GM21528 (cell line): ENCODE data around the gene ITPKC.
"Not testable (repeated sequence)": the region's sequence is repeated elsewhere in the genome, so short reads cannot be mapped to it uniquely, and the experiment has no call there.

Experiments
- ATAC-seq: cut with Tn5 transposase; IDR thresholded peaks from one replicate; pipeline ENCODE4 v1.9.1; 2021; ENCODE audit warnings: mild to moderate bottlenecking, moderate library complexity; ENCODE audit not compliant: unreplicated experiment, low FRiP score

Gene ITPKC

DNA sequence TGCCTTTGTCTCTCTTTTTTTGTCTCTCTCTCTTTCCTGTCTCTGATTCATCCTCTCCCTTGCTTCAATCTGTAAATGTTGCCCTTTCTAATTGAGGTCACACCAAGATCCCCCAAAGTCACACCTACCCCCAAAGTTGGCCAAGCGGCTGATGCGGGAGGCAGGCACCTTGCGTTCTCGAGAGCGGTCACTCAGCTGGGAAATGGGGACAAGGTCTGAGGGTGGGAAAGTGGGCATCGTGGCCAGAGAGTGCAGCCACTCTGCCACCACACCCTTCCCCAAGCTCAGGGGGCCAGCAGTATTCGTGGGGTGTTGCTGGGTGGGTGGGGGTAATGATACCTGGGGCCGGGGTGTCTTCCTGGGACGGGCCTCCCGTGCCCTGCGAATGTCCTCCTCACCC lies 3.0 kb upstream of the ITPKC start:
- no peak for ATAC-seq

DNA sequence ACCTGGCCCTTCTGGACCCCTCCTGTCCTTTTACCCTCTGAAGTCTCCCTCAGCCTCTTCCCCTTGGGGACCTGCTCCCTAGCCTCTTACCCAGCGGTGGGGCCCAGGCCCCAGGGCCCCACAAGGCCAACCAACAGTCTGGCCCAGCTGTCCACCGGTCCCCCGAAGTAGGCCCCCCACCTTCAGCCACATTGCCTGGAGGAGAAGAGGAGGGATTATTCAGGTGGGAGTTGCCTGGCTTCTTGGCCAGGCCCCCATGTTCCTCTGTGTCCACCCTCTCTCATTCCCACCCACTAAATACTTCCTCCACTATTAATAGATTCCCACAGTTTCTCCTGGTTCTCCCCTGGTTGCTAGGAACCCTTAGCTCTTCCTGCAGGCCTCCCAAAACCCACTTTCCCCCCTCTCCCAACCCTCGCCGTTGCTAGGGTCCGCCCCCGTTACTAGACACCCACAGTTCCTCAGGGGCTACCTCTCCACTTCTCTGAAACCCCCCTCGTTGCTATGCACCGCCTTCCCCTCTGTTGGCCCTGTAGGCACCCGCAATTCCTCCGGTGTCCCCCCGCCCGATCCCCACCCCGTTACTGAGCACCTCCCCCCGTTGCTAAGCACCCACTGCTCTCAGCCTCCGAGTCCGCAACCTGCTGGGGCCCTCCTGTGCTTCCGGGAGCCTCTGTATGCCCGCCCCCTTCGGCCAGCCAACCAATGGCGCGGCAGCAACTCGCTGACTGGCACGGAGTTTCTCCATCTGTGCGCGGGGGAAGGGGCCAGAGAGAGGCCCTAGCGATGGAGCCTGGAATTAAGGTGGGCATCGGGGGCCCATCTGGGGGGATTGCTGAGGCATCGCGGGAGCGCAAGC lies 2.2 kb upstream of the ITPKC start:
- peak; percentile 37 for ATAC-seq

DNA sequence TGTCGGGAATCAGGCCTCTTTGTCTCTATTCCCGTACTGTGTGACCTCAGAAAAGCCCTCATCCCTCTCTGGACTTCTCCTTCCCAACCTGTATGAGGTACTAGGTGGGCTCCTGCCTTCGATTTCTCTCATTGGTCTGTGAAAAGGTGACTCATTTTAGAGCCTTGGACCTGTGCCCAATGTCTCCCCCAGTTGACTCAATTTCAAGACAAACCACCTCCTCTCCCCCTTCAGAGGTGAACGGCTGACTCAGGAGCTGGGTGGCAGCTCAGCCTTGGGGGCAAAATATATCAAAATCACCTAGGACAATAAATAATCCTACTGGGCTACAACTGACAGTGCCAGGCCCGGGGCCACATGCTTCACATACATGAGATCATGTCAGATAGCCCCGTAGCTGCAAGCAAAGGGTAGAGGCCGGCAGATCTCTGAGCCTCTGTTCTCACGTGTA lies 856 bp upstream of the ITPKC start:
- ATAC-seq, result no peak

DNA sequence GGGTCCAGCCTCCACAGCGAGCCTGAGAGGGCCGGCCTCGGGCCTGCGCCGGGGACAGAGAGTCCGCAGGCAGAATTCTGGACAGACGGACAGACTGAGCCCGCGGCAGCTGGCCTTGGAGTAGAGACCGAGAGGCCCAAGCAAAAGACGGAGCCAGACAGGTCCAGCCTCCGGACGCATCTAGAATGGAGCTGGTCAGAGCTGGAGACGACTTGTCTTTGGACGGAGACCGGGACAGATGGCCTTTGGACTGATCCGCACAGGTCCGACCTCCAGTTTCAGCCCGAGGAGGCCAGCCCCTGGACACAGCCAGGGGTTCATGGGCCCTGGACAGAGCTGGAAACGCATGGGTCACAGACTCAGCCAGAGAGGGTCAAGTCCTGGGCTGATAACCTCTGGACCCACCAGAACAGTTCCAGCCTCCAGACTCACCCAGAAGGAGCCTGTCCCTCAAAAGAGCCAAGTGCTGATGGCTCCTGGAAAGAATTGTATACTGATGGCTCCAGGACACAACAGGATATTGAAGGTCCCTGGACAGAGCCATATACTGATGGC lies 490 bp downstream of the ITPKC start:
- ATAC-seq, result no peak

DNA sequence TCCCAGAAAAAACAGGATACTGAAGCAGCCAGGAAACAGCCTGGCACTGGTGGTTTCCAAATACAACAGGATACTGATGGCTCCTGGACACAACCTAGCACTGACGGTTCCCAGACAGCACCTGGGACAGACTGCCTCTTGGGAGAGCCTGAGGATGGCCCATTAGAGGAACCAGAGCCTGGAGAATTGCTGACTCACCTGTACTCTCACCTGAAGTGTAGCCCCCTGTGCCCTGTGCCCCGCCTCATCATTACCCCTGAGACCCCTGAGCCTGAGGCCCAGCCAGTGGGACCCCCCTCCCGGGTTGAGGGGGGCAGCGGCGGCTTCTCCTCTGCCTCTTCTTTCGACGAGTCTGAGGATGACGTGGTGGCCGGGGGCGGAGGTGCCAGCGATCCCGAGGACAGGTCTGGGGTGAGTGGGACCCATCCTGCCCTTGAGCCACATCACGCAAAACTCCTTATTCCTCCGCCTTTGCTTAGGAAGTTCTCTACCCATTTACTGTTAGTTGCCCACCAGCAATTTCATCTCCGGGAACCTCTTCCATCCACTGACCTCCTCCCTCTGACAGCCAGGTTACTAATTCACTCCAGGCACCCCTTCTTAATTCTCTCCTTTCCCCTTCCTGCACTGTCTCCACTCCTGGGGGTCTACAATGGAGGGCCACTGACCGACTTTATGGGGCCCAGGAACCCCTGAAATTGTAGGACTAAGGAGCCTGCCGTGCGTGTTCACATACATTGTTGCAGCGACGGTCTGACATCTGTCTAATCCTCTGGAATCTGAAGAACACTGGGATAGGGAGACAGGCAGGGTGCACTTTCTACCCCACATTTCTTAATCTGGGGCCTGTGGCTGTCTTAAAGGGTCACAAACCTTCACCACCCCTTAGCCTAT lies 1.2 kb downstream of the ITPKC start:
- ATAC-seq, result no peak

DNA sequence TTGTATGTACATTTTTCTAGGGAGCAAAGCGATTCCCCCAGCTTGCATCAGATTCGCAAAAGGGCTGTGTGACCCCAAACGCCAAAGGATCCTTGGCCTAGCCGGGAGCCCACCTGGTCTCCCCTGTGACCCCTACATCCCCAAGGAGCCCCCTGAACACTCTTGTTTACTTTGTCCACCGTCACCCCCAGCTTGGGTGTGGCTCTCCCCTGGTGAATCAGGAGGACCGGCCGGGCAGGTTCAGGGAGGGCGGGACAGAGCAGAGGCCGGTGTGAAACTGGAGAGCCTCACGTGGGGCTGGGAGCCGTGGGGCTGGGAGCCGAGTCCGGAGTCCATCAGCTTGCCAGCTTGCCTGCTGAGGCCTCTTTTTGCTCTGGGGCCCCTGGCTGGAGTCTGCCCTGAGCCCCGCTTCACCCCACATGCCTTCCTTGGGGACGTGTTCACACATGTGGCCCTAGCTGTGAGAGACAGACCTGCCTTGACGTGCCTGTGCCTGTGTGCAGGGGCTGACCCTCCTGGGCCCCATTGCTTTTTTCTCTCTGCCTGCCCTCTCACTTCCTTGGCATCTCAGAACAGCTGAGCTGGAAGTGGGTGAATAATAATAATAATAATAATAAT lies 2.0 kb downstream of the ITPKC start:
- no peak for ATAC-seq

DNA sequence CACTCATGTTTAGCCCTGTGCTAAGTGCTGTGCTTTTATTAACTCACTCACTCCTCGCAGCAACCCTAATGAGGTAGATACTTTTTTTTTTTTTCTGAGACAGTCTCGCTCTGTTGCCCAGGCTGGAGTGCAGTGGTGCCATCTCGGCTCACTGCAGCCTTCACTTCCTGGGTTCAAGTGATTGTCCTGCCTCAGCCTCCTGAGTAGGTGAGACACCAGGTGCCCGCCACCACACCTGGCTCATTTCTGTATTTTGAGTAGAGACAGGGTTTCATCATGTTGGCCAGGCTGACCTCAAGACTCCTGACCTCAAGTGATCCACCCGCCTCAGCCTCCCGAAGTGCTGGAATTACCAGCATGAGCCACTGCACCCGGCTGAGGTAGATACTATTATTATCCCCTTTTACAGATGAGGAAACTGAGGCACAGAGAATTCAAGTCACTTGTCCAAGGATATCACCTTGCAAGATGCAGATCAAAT lies 2.5 kb downstream of the ITPKC start:
- ATAC-seq, result no peak

DNA sequence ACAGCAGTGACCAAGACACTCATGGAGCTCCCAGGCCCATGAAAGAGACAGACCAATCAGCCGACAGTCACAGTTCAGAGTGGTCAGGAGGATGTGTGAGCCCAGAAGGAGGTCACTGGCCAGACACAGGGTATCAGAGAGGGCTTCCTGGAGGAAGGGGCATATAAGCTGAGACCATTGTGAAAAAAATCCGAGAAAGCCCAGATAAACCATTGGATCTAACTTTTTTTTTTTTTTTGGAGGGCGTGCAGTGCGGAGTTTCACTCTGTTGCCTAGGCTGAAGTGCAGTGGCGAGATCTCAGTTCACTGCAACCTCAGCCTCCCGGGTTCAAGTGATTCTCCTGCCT lies 4.2 kb downstream of the ITPKC start:
- ATAC-seq, result no peak

DNA sequence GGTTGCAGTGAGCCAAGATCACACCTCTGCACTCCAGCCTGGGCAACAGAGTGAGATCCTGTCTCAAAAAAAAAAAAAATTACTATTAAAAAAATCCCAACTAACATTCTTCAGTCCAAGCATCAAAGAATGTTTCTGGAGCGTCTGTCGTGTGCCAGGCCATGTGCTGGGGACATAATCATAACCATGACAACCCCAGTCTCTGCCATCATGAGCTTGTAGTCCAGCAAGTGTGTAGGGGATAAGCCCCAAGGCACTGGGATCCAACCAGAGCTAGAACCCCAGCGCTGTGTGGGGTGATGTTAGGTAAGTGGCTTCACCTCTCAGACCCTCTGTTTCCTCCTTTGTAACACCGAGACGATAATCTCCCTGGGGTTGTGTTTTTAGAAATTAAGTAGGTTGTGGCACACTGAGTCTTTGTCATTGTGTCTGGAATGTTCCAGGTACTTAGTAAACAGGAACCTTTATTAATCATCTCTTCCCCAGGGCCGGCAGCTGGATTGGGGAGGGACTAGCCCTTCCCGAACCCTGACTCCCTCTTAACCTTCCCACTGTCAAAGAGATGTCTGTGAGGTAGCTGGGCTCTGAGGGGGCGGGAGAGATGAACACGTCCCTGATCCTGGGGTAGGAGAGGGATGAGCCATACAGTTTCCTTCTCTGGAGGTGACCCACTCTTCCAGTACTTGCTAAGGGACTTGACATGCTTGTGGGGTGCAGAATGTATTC lies 5.2 kb downstream of the ITPKC start:
- ATAC-seq, result no peak

DNA sequence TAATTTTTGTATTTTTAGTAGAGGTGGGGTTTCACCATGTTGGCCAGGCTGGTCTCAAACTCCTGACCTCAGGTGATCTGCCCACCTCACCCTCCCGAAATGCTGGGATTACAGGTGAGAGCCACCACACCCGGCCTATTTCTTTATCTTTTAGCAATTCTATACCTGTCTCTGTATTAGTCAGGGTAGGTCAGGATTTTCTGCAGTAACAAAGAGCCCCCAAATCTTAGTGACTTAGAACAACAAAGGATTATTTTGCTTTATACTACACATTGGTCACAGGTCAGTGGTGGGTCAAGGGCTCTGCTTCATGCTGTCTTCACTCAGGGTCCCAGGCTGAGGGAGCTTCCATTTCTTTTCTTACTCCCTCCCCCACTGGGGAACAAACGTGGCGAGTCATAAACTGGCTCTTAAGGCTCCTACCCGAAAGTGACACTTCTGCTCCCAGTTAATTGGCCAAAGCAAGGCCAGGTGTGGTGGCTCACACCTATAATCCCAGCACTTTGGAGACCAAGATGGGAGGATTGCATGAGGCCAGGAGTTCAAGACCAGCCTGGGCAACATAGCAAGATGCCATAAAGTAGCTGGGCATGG lies 6.8 kb downstream of the ITPKC start:
- ATAC-seq, result no peak

DNA sequence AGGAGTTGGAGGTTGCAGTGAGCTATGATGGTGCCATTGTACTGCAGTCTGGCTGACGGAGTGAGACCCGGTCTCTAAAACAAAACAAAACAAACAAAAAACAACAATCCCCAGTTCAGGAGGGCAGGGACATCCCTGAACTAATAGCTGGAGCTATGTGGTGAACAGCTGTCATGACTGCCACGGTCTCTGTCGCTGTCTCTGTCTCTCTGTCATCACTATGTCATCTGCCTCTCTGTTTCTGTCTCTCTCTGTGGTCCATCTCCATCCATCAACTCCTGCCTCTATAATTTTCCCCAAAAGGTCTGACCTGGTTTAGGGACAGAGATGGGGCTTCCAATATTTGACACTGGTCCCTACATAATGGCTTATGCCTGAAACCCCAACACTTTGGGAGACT lies 7.4 kb downstream of the ITPKC start:
- no peak for ATAC-seq

DNA sequence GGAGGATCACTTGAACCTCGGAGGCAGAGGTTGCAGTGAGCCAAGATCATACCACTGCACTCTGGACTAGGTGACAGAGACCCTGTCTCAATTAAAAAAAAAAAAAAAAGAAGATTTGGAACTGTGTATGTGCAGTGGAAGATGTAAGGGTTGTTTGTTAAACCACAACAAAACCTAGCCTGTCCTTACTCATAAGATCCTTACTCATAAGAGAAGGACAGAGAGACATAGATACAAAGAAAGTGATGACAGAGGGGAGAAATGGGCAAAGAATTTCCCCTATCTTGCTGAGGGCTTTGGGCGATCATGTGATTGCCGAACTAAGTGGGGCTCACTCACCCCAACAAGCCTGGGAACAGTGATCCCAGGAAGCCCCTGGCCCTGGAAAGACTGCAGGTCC lies 7.9 kb downstream of the ITPKC start:
- ATAC-seq, result no peak

DNA sequence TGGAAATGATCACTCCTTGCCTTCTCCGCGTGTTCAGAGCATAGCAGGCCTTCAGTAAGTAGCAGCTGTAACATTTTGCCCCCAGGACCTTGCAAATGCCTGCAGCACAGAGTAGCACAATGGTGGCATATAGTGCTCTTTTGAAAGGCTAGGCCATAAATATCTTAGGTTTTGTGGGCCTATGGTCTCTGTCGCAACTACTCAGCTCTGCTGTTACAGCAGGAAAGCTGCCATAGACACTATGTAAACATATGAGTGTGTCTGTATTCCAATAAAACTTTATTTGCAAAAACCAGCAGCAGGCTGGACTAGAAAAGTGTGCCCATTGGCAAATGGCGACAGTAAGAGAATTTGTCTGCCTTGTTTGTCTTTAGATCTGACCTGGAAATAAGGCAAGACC lies 9.4 kb downstream of the ITPKC start:
- ATAC-seq, result no peak

DNA sequence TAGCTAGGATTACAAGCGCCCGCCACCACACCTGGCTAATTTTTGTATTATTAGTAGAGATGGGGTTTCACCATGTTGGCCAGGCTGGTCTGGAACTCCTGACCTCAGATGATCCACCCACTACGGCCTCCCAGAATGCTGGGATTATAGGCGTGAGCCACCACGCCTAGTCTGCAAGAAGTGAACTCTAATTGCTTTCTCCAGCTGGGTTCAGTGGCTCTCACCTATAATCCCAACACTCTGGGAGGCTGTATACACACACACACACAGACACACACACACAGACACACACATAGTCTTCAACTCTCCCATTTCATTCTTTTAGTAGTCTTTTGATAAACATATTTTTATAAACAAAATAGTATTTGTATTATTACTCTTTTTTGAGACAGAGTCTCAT lies 13.2 kb downstream of the ITPKC start:
- not testable (repeated sequence) for ATAC-seq

DNA sequence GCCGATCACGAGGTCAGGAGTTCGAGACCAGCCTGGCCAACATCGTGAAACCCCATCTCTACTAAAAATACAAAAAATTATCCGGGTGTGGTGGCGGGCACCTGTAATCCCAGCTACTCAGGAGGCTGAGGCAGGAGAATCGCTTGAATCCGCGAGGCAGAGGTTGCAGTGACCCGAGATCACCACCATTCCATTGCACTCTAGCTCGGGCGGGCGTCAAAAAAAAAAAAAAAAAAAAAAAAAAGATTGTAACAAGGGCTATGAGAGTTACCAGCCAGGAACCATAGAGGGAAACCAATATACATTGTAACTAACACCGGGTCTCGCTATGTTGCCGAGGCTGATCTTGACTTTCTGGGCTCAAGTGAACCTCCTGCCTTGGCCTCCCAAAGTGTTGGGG lies 15.4 kb downstream of the ITPKC start:
- ATAC-seq, result not testable (repeated sequence)

DNA sequence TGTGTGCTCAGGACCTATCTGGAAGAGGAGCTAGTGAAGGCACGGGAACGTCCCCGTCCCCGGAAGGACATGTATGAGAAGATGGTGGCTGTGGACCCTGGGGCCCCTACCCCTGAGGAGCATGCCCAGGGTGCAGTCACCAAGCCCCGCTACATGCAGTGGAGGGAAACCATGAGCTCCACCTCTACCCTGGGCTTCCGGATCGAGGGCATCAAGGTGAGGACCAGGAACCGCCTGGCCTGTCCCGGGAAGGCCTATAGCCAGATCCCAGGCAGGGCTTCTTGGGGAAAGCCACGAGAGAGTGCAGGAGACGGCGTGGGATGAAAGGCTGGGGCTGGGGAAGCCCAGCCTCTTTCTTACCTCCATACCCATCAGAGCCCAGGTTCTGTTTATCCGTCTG lies 16.2 kb downstream of the ITPKC start:
- ATAC-seq, result no peak

DNA sequence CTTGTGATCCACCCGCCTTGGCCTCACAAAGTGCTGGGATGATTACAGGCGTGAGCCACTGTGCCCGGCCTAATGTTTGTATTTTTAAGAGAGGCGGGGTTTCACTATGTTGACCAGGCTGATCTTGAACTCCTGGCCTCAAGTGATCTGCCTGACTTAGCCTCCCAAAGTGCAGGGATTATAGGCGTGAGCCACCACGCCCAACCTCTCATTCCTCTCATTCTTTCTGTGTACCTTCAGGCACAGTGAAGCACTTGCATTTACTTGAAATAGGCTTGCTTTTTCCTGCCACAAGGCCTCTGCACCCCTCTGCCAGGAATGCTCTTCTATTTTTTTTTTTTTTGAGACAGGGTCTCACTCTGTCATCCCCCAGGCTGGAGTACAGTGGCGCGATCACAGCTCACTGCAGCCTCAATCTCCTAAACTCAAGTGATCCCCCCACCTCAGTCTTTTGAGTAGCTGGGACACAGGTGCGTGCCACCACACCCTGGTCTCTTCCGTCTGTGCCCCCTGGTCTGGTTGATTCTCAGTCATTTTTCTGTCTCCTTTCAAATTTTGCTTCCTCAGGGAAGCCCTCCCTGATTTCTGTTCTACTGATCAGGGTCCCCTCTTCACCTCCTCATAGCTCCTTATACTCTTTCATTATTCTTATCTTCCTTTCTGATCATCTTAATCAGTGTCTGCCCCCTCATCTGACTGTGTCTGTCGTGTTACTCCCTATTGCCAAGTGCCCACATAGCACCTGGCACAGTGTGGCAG lies 18.3 kb downstream of the ITPKC start:
- ATAC-seq, result no peak

DNA sequence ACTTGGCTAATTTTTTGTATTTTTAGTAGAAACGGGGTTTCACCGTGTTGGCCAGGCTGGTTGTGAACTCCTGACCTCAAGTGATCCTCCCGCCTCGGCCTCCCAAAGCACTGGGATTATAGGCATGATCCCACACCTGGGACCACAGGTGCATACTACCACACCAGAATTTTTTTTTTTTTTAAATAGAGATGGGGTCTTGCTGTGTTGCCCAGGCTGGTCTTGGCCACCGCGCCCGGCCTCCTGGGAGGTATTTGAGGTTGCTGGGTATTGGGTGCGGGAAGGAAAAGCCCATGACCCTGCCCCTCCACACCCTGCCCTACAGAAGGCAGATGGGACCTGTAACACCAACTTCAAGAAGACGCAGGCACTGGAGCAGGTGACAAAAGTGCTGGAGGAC lies 19.7 kb downstream of the ITPKC start:
- no peak for ATAC-seq

DNA sequence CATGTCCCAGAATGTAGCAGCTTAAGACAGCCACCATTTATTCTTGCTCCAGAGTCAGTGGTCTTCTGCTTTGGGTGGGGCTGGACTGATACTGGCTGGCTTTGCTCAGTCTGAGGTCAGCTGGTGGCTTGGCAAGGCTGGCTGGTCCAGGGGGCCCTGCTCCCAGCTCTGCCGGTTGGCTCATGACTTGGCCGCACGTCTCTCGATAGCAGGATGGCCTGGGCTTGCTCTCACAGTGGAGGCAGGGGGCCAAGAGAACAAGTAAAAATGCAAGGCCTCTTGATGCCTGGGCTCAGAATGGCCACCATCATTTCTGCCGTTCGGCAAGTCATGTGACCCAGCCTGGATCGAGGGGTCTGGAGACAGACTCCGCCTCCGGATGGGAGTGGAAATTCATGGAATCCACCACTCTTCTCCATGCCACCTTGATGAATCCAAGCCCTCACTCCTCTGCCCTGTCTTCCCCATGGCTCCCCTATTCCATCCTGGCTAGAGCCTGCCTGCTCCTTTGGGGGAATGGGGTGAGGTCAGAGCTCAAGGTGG lies 20.3 kb downstream of the ITPKC start:
- ATAC-seq, result no peak
